ENCODE measurements around the gene PTCD2.

The PTCD2 gene

DNA sequence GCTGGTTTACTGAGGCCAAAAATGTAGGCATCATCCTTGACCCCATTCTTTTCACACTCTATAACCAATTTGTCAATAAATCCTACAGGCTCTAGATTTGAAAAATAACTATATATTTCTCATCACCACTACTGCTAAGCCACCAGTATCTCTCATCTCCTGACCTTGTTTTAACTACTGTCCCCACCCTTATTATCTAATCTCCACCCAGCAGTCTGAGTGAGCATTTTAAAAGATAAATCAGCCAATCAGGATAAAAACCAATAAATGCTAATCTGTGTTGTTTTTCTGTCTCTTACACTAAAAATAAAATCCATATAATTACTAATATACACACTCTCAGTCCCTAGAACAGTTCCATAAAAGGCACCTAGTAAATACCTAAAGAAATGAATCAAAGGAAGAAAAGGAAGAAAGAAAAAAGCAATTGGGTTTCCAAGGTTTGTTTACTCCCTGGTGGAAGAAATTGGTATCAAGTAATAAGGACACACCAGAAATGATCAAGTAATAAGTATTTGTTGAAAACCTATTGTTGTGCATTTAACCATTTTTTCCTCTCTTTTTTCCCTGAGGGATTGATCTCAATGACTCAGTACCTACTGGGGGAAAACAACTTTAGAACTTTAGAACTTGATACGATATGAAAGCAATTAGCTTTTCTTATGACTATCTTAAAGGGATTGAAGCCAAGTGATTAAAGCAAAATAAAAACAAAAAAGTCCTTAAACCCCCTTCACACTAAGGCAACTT, 19.4 kb upstream of the PTCD2 start (continued):
- TF ChIP-seq, protein P1, sequence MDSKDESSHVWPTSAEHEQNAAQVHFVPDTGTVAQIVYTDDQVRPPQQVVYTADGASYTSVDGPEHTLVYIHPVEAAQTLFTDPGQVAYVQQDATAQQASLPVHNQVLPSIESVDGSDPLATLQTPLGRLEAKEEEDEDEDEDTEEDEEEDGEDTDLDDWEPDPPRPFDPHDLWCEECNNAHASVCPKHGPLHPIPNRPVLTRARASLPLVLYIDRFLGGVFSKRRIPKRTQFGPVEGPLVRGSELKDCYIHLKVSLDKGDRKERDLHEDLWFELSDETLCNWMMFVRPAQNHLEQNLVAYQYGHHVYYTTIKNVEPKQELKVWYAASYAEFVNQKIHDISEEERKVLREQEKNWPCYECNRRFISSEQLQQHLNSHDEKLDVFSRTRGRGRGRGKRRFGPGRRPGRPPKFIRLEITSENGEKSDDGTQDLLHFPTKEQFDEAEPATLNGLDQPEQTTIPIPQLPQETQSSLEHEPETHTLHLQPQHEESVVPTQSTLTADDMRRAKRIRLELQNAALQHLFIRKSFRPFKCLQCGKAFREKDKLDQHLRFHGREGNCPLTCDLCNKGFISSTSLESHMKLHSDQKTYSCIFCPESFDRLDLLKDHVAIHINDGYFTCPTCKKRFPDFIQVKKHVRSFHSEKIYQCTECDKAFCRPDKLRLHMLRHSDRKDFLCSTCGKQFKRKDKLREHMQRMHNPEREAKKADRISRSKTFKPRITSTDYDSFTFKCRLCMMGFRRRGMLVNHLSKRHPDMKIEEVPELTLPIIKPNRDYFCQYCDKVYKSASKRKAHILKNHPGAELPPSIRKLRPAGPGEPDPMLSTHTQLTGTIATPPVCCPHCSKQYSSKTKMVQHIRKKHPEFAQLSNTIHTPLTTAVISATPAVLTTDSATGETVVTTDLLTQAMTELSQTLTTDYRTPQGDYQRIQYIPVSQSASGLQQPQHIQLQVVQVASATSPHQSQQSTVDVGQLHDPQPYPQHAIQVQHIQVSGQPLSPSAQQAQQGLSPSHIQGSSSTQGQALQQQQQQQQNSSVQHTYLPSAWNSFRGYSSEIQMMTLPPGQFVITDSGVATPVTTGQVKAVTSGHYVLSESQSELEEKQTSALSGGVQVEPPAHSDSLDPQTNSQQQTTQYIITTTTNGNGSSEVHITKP (tag by site-specific recombination; IDR thresholded peaks at IDR 0.05) = no peak
- peak; percentile 77 for TF ChIP-seq FEZF1 (tag by site-specific recombination; IDR thresholded peaks at IDR 0.05)
- peak; percentile 47; the same call in 1 of the 2 replicates for TF ChIP-seq OSR2 (tag by site-specific recombination; IDR thresholded peaks at IDR 0.05)

DNA sequence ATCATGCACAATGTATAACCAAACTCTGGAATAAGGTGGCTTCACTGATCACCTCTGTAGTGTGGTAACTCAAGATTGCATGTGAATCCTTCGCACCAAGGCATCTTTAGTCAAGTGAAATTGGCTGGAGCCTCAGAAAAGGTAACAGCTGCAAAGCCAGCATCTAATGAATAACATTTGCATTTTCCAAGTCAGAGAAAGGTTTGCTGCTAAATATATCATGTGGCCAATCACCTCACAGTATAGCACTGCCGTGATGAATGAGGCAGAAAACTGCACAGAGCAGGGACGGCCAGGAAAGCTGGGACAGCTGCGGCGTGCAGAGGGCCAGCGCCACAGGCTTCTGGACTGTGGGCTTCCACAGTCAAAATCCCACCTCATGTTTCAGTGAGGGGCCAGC, 18.6 kb upstream of the PTCD2 start:
- Histone ChIP-seq H3K9me3 (ENCODE audit: control insufficient read depth, insufficient read depth, low read depth, low read length) (no peaks in the 10 kb centered on the region), H3K4me3 (ENCODE audit: low read depth, low read length) (no peak overlapping the region), H3K27ac (ENCODE audit: extremely low read depth, low read depth, low read length) (no peak overlapping the region), H3K4me1 (ENCODE audit: control insufficient read depth, insufficient read depth, low read length) (peaks cover 11% of the 10 kb centered on the region), H3K36me3 (ENCODE audit: control insufficient read depth in 2 of 2, insufficient read depth in 1 of 2, low read length in 2 of 2) (peaks cover 5 to 6% of the 10 kb centered on the region in 2 experiments; a peak in 2 of 3 replicates)
- POLR2A ChIA-PET = no interaction called here
- CTCF ChIA-PET = no interaction called here
- TF ChIP-seq SALL2 (tag by site-specific recombination; IDR thresholded peaks at IDR 0.05; ENCODE audit: borderline replicate concordance) = no peak
- TF ChIP-seq ZNF155 (tag by site-specific recombination; IDR thresholded peaks at IDR 0.05) = no peak
- TF ChIP-seq ZNF169 (tag by site-specific recombination; IDR thresholded peaks at IDR 0.05) = no peak
- TF ChIP-seq ZNF140 (tag by site-specific recombination; IDR thresholded peaks at IDR 0.05) = no peak
- TF ChIP-seq, protein P1 (tag by site-specific recombination; IDR thresholded peaks at IDR 0.05) = no peak
- no peak for TF ChIP-seq RBAK (tag by site-specific recombination; IDR thresholded peaks at IDR 0.05)
- TF ChIP-seq, protein P2, sequence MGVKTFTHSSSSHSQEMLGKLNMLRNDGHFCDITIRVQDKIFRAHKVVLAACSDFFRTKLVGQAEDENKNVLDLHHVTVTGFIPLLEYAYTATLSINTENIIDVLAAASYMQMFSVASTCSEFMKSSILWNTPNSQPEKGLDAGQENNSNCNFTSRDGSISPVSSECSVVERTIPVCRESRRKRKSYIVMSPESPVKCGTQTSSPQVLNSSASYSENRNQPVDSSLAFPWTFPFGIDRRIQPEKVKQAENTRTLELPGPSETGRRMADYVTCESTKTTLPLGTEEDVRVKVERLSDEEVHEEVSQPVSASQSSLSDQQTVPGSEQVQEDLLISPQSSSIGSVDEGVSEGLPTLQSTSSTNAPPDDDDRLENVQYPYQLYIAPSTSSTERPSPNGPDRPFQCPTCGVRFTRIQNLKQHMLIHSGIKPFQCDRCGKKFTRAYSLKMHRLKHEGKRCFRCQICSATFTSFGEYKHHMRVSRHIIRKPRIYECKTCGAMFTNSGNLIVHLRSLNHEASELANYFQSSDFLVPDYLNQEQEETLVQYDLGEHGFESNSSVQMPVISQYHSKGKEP (tag by site-specific recombination; IDR thresholded peaks at IDR 0.05) = no peak
- no peak for TF ChIP-seq ZNF560 (tag by site-specific recombination; IDR thresholded peaks at IDR 0.05; ENCODE audit: borderline replicate concordance)
- TF ChIP-seq ZNF121 (tag by site-specific recombination; IDR thresholded peaks at IDR 0.05) = no peak
- TF ChIP-seq, protein P3, sequence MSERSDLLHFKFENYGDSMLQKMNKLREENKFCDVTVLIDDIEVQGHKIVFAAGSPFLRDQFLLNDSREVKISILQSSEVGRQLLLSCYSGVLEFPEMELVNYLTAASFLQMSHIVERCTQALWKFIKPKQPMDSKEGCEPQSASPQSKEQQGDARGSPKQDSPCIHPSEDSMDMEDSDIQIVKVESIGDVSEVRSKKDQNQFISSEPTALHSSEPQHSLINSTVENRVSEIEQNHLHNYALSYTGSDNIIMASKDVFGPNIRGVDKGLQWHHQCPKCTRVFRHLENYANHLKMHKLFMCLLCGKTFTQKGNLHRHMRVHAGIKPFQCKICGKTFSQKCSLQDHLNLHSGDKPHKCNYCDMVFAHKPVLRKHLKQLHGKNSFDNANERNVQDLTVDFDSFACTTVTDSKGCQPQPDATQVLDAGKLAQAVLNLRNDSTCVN (tag by site-specific recombination; optimal IDR thresholded peaks at IDR 0.05) = no peak

Data from HEK293 (cell line).